VCaP (cell line): ENCODE measurements around the gene TGDS.

Experiments used
- H3K27ac ChIP-seq: fragments of 450-650 bp; 2 replicates; pipeline ENCODE4 v1.5.1; 2017
- TF ChIP-seq, protein P1 (sequence below): fragments of 450-650 bp; conservative IDR thresholded peaks from 2 replicates; pipeline ENCODE4 v1.5.1; 2017; ENCODE audit warnings: mild to moderate bottlenecking, moderate library complexity

Gene TGDS

DNA sequence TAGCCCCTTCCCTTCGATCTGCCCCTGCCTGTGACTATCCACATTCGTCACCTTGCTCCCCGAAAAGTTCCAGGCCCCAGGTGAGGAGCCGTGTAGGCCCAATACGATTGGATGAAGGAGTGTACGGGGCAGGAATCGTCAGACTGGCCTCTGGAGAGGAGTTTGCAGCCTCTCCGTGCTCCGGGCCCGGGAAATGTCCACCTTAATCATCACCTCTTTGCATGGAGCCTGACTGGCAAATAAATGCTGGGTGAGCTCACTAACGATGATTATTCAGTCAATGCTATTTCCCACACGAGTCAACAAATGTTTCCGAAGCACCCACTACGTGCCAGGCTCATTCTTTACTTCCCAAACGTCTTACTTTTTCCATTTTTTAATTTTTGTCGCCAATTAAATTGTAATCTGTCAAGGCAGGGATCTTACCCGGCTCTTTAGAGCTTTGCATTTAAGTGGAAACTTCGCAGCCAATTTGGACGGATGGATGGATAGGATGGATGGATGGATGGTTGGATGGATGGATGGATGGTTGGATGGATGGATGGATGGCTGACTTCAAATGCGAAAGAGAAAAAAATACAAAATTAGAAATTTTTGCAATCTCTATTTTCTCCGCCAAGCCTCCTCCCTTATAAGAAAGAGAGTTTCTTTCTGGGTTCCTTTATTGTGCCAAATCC is 45.8 kb downstream of the TGDS start:
- H3K27ac ChIP-seq: peak overlapping the region; percentile 92
- TF ChIP-seq, protein P1, sequence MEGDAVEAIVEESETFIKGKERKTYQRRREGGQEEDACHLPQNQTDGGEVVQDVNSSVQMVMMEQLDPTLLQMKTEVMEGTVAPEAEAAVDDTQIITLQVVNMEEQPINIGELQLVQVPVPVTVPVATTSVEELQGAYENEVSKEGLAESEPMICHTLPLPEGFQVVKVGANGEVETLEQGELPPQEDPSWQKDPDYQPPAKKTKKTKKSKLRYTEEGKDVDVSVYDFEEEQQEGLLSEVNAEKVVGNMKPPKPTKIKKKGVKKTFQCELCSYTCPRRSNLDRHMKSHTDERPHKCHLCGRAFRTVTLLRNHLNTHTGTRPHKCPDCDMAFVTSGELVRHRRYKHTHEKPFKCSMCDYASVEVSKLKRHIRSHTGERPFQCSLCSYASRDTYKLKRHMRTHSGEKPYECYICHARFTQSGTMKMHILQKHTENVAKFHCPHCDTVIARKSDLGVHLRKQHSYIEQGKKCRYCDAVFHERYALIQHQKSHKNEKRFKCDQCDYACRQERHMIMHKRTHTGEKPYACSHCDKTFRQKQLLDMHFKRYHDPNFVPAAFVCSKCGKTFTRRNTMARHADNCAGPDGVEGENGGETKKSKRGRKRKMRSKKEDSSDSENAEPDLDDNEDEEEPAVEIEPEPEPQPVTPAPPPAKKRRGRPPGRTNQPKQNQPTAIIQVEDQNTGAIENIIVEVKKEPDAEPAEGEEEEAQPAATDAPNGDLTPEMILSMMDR: no peak

DNA sequence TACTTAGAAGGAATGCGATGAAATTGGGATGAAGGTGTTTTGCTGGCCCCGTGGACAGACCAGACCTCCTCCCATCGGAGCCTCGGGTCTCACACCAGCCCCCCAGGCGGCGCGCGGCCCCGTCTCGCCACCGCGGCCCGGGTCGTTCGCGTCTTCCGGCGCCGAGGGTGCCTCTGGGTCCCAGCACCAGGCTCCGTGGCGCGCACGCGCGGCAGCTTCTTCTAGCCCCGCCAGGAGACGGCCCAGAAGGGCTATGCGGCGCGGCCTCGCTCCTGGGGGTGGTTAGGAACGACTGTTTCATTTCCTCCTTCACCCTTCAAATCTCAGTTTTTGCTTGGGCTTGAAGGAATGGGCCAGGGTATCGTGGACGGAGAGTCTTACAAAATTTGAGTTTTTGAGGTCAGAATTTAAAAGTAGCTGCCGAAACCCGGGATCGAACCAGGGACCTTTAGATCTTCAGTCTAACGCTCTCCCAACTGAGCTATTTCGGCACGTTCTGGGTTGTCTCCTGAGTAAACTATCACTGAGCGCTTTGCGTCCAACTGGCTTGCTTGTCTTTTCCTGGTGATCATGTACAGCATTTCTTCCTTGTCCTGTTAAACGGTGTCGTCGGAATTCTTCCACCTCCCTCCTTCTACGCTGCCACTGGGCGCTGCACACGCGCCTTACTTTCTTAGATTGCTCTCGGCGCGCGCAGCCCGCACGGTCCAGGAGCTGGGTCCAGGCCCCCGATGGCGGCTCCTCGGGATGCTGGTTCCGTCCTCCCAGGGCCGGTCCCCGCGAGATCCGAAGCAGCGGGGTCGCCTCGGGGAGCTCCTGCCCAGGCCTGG is 46.5 kb downstream of the TGDS start:
- peak overlapping the region; percentile 92 for H3K27ac ChIP-seq
- TF ChIP-seq, protein P1: 0 out of 2 replicates have a peak, but pooled peaks have one; percentile 7

- TF ChIP-seq, protein P1: peak; percentile 52
- H3K27ac ChIP-seq: peak overlapping the region; percentile 92
Measured at GRCh38 chr13:94548821-94549231, 47.1 kb downstream of the TGDS start.

GRCh38 chr13:94548382-94548781 is 47.6 kb downstream of the TGDS start:
- H3K27ac ChIP-seq: peak overlapping the region; percentile 92

GRCh38 chr13:94546061-94546839 is 49.7 kb downstream of the TGDS start:
- TF ChIP-seq, protein P1: no peak
- H3K27ac ChIP-seq: no peak overlapping the region

More at GRCh38 chr13:94548382-94548781, 47.6 kb downstream of the TGDS start:
- TF ChIP-seq, protein P1: no peak

DNA sequence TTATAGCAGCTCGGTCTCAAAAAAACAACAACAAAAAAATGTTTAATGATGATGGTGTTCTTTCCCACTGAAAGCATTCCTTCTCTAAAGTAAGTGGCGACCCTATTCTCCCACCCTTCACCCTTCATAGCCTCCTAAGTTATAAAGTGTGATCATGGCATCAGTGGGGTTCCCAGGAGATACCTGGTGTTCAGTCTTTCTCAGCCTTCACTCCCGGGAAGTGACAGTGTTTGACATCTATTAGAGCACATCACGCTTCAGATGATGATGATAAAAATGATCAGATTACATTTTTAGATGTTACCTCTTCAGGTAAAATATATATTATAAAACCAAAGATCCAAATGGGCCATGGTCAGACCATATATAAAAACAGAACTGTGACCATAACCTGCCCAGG is 51.0 kb downstream of the TGDS start:
- H3K27ac ChIP-seq: no peak overlapping the region; the same call in 1 of the 2 replicates
- TF ChIP-seq, protein P1: no peak

DNA sequence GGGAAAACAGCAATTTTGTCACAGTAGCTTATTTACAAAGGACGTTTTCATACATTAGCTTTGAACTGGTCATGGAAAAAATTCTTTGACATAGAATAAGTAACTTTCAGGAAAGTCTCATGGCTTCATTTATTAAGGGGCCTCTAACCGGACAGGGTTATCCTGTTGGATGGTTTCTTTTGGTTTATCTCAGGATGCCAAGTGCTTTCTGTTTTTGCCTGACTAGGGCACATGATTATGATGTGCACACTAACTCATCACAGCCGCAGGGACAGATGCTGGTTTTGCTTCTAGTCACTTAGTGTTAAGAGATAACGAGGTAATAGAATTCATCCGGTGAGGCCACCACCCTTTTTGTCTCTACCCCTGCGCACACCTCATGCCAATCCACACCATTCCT is 53.0 kb downstream of the TGDS start:
- no peak overlapping the region for H3K27ac ChIP-seq
- TF ChIP-seq, protein P1: no peak
